GM21786 (cell line): ENCODE measurements around the gene PITPNC1.
"Not testable (repeated sequence)": the region's sequence is repeated elsewhere in the genome, so short reads cannot be mapped to it uniquely, and the experiment has no call there.

Experiments
- ATAC-seq: cut with Tn5 transposase; IDR thresholded peaks from one replicate; pipeline ENCODE4 v1.9.1; 2021; ENCODE audit not compliant: unreplicated experiment

Gene PITPNC1

GRCh38 chr17:67637901-67638641 is 261.0 kb downstream of the PITPNC1 start:
- ATAC-seq: no peak

GRCh38 chr17:67638871-67639270 is 261.8 kb downstream of the PITPNC1 start:
- ATAC-seq: no peak

GRCh38 chr17:67639555-67639954 is 262.5 kb downstream of the PITPNC1 start:
- ATAC-seq: no peak

GRCh38 chr17:67639979-67640378 is 262.9 kb downstream of the PITPNC1 start:
- ATAC-seq: no peak

- ATAC-seq: no peak
Observed at GRCh38 chr17:67642488-67642887, 265.4 kb downstream of the PITPNC1 start.

GRCh38 chr17:67644061-67644460 is 267.0 kb downstream of the PITPNC1 start:
- ATAC-seq: no peak

GRCh38 chr17:67645195-67645594 is 268.1 kb downstream of the PITPNC1 start:
- ATAC-seq: not testable (repeated sequence)

GRCh38 chr17:67646472-67646871 is 269.4 kb downstream of the PITPNC1 start:
- no peak for ATAC-seq

GRCh38 chr17:67647482-67647881 is 270.4 kb downstream of the PITPNC1 start:
- ATAC-seq: peak; percentile 33

GRCh38 chr17:67648032-67648905 is 271.2 kb downstream of the PITPNC1 start:
- ATAC-seq: no peak

GRCh38 chr17:67648906-67649295 is 271.8 kb downstream of the PITPNC1 start:
- not testable (repeated sequence) for ATAC-seq

GRCh38 chr17:67649891-67650290 is 272.8 kb downstream of the PITPNC1 start:
- no peak for ATAC-seq

GRCh38 chr17:67651218-67651579 is 274.1 kb downstream of the PITPNC1 start:
- not testable (repeated sequence) for ATAC-seq

- no peak for ATAC-seq
Observed at GRCh38 chr17:67652433-67652832, 275.4 kb downstream of the PITPNC1 start.

GRCh38 chr17:67655478-67656148 is 278.5 kb downstream of the PITPNC1 start:
- ATAC-seq: no peak

GRCh38 chr17:67656494-67657203 is 279.6 kb downstream of the PITPNC1 start:
- ATAC-seq: no peak

- no peak for ATAC-seq
Observed at GRCh38 chr17:67657596-67657995, 280.5 kb downstream of the PITPNC1 start.

GRCh38 chr17:67658265-67658664 is 281.2 kb downstream of the PITPNC1 start:
- no peak for ATAC-seq

GRCh38 chr17:67659028-67659427 is 281.9 kb downstream of the PITPNC1 start:
- no peak for ATAC-seq

GRCh38 chr17:67662712-67663111 is 285.6 kb downstream of the PITPNC1 start:
- ATAC-seq: no peak

- ATAC-seq: no peak
Observed at GRCh38 chr17:67663457-67663856, 286.4 kb downstream of the PITPNC1 start.
